Erythroblast (primary cell): ENCODE data around the gene FAM234A.

Source experiments
- GATA1 ChIP-seq: IDR thresholded peaks from 2 replicates; pipeline ENCODE4 v1.6.1; 2011; ENCODE audit warnings: low read depth, mild to moderate bottlenecking, control low read depth, low read length, moderate library complexity
- POLR2A ChIP-seq: IDR thresholded peaks from 2 replicates; pipeline ENCODE4 v1.6.1; 2011; ENCODE audit warnings: mild to moderate bottlenecking, low read length

DNA sequence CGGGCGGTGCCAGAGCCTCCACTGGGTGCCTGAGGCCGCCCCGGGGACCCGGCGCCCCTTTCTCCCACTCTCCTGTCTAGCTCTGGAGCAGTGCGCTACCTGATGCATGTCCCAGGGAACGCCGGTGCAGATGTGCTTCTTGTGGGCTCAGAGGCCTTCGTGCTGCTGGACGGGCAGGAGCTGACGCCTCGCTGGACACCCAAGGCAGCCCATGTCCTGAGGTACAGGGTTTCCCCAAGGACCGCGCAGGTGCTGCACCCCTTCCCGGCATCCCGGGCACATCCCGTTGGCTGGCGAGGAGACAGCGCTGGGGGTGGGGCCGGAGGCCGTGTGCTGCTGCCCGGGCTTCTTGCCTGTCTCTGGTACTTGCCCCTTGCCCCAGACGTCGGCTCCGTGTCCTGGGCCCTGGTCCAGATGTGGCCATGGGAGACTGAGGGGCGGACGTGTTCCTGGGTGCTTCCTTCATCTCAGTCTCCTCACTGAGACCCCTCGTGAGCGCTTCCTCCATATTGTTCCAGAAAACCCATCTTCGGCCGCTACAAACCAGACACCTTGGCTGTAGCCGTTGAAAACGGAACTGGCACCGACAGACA, 28.7 kb downstream of the FAM234A start:
- TF ChIP-seq POLR2A: no peak
- no peak for TF ChIP-seq GATA1
